ENCODE results near the gene MRPL58. TPM values are rescaled to one million over a fixed set of nuclear protein-coding genes. Genes with fewer than 3 reads are reported as not detected.

The MRPL58 gene
- total RNA-seq, 2 experiments from 2014 or later: 75.3 to 84.2 TPM

GRCh38 chr17:75001915-75002843, 10.3 kb upstream of the MRPL58 start:
- Histone ChIP-seq H3K36me3 (ENCODE audit: insufficient read depth, low read length) (no peaks in the 10 kb centered on the region), H3K79me2 (ENCODE audit: insufficient read depth, low read depth, low read length) (no peaks in the 10 kb centered on the region), H3K4me1 (ENCODE audit: insufficient read depth, low read length, poor library complexity, severe bottlenecking) (no peaks in the 10 kb centered on the region), H4K20me1 (ENCODE audit: insufficient read depth, low read length) (no peaks in the 10 kb centered on the region), H3K4me3 (ENCODE audit: low read depth, low read length, poor library complexity, severe bottlenecking) (no peak overlapping the region), H3K27ac (ENCODE audit: low read depth, low read length, poor library complexity, severe bottlenecking) (no peak overlapping the region), H3K4me2 (ENCODE audit: low read length) (no peak overlapping the region), H3K9me3 (ENCODE audit: low read length) (no peaks in the 10 kb centered on the region), H2AFZ (ENCODE audit: low read length) (no peak overlapping the region), H3K9me2 (ENCODE audit: insufficient read depth, low read length) (no peaks in the 10 kb centered on the region)
- BruUV-seq (replicated peaks): no TSS peak
- TF ChIP-seq CTCF (conservative IDR thresholded peaks at IDR 0.05; ENCODE audit: low read length) (no peak), EZH2phosphoT487 (IDR thresholded peaks at IDR 0.05; ENCODE audit: borderline replicate concordance, low read depth, low read length) (no peak)
- DNase-seq (ENCODE audit: low spot score): no peak
- POLR2A ChIA-PET: interaction anchor here (0.6 to 0.7 kb wide), 3 partner anchors 36 to 495 kb away, joined by 3 read pairs; no protein-coding TSS in a partner anchor
- CTCF ChIA-PET (ENCODE audit: unreplicated experiment): no interaction called here
- intact Hi-C loops (cut with micrococcal nuclease; ENCODE audit: unreplicated experiment): no loop called here

- Histone ChIP-seq H4K20me1 (ENCODE audit: insufficient read depth, low read length) (no peaks in the 10 kb centered on the region), H3K9me2 (ENCODE audit: insufficient read depth, low read length) (no peaks in the 10 kb centered on the region), H3K4me1 (ENCODE audit: insufficient read depth, low read length, poor library complexity, severe bottlenecking) (peaks cover 2% of the 10 kb centered on the region), H2AFZ (ENCODE audit: low read length) (no peak overlapping the region), H3K36me3 (ENCODE audit: insufficient read depth, low read length) (no peaks in the 10 kb centered on the region), H3K9me3 (ENCODE audit: low read length) (no peaks in the 10 kb centered on the region), H3K4me3 (ENCODE audit: low read depth, low read length, poor library complexity, severe bottlenecking) (no peak overlapping the region), H3K4me2 (ENCODE audit: low read length) (no peak overlapping the region), H3K79me2 (ENCODE audit: insufficient read depth, low read depth, low read length) (no peaks in the 10 kb centered on the region), H3K27ac (ENCODE audit: low read depth, low read length, poor library complexity, severe bottlenecking) (no peak overlapping the region)
- ChIA-PET CTCF (ENCODE audit: unreplicated experiment) (no interaction called here), POLR2A (interaction anchor here (1.9 kb wide), 1 partner anchor 10 kb away, joined by 7 read pairs; the partner anchor contains the start of gene MRPL58)
- no peak for DNase-seq (ENCODE audit: low spot score)
- BruUV-seq (replicated peaks): no TSS peak
- no peak for TF ChIP-seq CTCF (conservative IDR thresholded peaks at IDR 0.05; ENCODE audit: low read length)
- no peak for TF ChIP-seq EZH2phosphoT487 (IDR thresholded peaks at IDR 0.05; ENCODE audit: borderline replicate concordance, low read depth, low read length)
- intact Hi-C loops (cut with micrococcal nuclease; ENCODE audit: unreplicated experiment): no loop called here
These were observed 9.2 kb upstream of the MRPL58 start for GRCh38 chr17:75003070-75003956.

Data from OCI-LY7 (cell line).